HG02884 (cell line): ENCODE measurements around the gene STUM.
"Not testable (repeated sequence)": the region's sequence is repeated elsewhere in the genome, so short reads cannot be mapped to it uniquely, and the experiment has no call there.

Experiments
- ATAC-seq: cut with Tn5 transposase; IDR thresholded peaks from one replicate; pipeline ENCODE4 v1.9.1; 2021; ENCODE audit warnings: mild to moderate bottlenecking, moderate library complexity; ENCODE audit not compliant: unreplicated experiment

The STUM gene

GRCh38 chr1:226635456-226635941, 86.9 kb downstream of the STUM start:
- ATAC-seq: no peak

DNA sequence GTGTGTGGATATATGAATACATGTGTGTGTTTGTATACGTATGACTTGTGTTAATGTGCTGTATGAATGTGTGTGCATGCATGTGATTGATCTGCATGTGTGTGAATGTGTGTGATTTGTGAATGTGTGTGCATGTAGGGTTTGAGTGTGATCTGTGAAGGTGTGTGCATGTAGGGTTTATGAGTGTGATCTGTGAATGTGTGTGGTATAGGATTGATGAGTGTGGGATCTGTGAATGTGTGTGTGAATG, 88.2 kb downstream of the STUM start:
- no peak for ATAC-seq

- ATAC-seq: no peak
Measured at GRCh38 chr1:226637147-226637935, 88.8 kb downstream of the STUM start.

- no peak for ATAC-seq
Measured at GRCh38 chr1:226638001-226638601, 89.5 kb downstream of the STUM start.

DNA sequence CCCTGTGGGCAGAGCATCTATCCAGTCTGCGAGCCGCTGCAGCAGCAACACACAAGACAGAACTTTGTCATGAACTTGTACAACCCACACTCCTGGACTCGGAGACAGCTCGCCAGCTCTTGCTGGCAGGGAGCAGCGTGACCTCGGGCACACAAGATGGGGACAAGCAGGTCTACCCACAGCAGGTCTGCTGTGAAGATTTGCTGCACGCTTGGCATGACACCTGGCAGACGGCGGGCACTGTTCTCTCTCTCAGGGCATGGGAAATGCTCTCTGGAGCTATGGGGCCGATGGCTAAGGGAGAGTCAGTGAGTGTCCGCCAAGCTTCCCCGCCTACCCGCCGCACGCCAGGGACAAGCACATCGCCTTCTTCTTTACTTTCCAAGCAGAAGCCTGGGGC, 90.0 kb downstream of the STUM start:
- ATAC-seq: no peak

DNA sequence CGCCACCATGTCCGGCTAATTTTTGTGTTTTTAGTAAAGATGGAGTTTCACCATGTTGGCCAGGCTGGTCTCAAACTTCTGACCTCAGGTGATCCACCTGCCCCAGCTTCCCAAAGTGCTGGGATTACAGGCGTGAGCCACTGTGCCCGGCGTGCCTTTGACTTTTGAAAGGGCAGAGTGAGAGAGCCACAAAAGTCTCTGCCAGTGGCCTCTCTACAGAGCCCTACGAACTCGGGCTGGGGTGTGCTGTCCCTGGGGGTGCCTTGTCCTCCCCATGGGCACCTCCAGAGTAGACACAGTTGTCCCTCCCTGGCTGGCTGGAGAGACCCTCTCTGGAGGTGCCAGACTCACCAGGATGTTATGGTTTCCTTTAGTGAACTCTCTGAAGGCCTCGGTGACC, 90.6 kb downstream of the STUM start:
- not testable (repeated sequence) for ATAC-seq

DNA sequence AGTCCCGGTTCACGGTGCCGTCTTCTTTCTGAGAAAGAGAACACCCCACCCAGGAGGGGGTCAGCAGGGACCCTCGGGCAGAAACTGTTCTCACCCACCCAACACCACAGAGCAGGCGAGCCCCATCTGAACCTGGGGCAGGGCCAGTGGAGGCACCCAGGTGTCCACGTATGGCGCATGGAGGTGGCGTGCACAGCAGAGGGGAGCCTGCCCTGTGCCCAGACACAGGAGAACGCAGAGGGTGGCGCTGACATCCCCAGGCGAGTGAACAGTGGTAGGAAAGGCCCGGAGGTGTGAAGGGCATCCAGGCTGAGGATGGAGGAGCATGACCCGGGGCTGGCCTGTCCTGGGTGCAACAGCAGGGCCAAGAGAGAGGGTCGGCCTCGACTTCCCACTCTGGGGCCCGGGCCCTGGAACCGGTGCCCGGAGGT, 91.1 kb downstream of the STUM start:
- no peak for ATAC-seq

DNA sequence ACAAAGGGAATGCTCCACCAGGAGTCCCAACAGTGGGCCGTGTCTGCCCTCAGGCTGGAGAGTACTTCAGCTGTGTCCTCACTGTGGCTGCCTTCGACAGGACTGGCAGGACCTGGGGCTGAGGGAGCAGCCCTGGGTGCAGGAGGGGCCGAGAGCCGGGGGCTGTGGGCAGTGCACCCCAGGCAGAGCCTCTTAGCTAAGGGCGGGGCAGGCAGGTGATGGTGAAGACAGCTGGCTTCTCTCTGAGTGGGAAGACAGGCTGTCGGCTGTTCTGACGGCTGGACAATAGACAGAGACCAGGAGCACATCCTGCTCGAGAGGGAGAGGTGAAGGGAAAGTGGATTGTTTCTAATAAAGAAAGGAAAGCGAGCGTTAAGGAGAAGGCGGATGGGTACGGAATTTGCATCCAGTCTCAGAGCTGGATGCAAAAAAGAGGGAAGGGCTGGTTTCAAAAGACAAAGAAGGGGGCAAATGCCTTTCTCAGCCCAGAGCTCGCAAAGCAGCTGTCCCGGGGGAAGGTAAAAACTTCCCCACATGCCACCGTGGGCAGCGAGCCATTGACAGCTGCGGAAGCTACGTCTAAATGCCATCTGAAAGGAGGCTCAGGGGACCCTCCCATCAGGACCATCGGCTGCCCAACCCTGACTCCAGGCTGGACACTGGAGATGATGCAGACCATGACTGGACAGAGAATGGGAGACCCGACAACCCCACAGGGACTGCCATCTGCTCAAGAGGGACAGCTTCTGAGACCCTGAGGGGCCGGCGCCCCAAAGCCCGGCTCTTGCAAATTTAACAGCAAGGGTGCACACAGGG, 92.0 kb downstream of the STUM start:
- ATAC-seq: no peak

DNA sequence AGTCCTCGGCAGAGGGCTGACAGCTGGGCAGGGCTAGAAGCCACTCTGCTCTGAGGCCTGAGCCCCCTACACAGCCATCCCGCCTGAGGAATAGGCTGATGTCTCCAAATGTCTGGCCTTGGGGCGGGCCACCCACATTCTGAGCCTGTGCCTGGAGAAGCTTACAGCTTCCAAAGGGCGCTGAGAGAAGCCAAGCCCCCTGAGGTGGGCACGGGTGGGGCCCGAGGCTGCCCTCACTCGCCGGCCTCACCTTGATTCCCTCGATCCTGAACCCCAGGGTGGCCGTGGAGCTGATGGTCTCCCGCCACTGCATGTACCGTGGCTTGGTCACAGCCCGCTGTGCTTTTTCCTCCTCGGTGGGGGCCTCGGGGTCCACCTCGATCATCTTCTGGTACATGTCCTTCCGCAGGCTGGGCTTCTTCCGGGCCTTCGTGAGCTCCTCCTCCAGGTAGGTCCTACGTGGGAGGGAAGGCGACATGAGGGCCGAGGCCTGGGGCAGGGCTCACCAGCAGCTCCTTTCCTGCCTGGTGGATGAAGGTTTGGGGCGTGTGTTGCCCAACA, 93.2 kb downstream of the STUM start:
- ATAC-seq: no peak

GRCh38 chr1:226642421-226642820, 93.9 kb downstream of the STUM start:
- no peak for ATAC-seq

DNA sequence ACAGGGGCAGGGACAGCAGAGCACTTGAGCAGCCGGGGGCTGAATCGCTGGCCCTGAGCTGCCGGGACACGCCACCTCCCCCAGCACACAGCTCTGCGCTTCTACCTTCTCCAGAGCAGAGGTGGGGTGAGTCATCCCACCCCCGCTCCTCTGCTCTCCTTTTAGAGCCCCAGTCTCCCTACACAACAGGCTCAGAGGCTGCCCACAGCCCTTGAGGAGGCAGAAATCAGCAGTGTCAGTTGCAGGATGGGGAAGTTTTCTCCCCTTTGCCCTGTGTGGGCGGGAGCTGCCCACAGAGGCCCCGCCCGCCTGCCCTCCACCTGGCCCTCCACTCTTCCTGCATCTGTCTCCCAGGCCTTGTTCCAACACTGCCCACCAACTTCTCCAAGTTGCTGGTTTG, 94.6 kb downstream of the STUM start:
- peak; percentile 64 for ATAC-seq

DNA sequence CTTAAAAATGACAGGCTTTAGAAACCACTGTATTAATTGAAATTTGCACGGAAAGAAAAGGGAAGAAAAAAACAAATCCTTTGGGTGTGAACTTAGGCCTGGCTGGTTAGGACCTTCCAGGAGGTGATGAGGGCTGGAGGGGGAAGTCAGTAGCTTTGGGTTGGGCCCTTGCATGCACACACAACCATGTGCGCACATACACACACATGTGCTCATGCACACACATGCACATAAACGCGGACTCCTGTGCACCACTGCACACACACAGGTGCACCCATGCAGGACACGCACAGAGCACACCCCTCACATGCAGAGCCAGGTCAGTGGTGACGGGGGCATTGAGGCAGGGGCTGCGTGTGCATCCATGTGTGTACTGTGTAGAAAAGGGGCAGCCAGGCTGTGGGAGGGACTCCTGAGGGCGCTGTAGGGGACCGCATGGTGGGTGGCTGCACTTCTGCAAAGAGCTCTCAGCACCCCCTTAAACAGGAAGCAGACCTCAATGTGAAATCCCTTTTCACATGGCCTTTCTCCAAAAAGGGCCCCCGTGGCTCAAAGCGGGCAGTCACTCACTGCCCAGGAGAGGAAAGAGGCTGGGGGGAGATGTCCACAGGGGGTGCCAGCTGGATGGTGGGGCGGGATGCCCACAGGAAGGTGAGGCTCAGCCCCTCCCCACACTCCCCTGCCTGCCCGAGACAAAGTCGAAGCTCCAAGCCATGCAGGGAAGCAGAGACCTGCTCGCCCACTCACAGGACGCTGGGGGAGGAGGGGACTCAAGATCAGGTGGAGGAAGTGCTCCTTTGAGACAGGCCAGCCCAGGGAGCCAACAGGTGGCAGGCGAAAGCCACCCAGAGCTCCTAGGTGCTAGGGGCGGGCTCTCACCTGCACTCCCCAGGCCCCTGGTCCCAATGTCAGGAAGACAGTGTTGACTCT, 95.3 kb downstream of the STUM start:
- peak; percentile 53 for ATAC-seq

DNA sequence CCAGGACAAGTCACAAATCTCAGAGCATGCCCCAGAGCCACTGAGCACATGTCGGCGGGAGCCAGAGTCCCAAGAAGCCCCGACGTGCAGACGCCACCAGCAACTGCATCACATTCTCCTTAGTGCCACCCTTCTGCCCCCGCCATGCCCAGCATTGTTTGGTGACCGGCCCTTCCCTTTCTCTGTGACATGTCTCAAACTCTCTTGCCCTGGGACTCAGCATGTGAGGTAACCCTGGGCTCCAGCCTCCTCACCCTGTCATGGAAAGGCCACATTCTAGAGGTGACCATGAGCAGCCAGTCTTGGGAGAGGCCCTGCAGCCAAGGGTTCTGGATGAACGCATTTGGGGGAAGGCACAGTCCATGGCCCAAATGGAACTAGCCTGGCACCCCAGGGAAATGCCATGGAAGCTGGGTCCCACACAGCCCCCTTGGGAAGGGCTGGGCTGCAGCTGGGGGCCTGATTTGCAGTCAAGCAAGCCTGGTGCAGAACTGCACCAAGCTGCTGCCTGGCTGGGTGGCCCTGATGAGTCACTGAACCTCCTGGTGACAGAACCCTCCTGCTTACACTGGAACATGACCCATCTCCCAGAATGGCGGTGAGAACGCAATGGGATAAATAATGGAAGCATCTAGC, 96.1 kb downstream of the STUM start:
- ATAC-seq: no peak

DNA sequence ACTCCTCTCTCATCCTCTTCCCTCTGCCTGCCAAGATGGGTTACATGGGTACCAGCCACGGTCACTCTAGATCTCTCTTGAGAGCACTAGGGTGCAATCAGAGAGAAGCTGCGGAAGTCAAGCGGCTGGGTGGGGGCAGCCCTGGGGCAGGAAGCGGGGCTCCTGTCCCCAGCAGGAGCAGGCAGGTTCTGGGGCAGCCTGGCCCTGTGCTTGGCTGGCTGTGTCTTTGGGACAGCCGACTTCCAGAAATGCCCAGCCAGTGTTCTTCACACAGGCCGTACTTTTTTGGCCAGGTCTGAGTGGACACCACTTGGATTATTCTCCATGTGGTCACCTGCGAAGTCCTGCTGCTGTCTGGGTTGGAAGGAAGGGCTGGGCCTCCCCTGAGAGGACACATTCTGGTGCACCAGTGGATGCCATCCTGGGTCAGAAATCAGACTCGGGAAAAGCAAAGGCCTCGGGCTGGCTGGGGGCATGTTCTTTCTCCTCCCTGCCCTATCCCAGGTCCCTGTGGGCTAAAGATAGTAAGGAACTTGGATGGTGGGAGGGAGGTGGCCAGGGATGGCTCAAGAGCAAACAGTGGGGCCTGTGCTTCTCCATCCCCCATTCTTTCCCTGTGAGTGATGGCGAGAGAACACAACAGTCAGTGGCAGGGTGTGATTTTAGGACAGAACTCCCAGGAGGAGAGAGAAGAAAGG, 96.9 kb downstream of the STUM start:
- ATAC-seq: no peak

DNA sequence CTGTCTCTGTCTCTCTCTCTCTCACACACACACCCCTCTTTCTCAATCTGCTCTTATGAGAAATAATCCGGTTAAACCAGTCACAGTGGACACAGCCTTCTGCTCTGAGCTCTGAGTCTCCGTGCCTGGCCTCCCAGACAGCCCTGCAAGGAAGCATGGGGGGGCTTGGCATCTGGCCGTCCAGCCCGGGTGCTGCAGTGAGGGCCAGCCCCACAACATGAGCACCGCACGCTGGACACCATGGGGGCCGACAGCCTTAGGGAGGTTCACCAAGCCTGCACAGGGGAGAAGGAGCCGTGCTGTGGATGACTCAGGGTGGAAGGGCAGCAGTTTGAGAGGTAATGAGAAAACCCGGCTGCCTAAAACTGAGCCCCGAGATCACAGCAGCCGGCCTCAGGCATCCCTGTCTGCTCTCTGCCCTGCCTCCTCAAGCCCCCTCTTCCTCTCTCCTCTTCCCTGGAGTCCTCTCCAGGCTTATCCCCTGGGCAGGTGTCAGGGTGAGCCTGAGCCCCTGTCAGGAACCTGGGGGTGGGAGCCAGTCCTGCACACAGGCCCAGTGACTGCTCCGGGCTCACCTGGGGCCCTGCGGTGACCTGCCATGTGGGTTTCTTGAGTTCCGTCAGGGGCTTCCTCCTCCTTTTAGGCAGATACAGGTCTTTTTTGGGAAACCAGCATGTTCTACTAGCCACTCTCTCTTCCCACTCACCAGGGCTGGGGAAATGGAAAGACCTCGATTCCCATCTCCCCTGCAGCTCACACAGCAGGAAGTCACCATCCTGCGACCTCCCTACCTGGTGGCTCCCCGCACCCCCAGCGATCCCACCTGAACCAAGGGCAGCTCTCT, 97.7 kb downstream of the STUM start:
- ATAC-seq: no peak

DNA sequence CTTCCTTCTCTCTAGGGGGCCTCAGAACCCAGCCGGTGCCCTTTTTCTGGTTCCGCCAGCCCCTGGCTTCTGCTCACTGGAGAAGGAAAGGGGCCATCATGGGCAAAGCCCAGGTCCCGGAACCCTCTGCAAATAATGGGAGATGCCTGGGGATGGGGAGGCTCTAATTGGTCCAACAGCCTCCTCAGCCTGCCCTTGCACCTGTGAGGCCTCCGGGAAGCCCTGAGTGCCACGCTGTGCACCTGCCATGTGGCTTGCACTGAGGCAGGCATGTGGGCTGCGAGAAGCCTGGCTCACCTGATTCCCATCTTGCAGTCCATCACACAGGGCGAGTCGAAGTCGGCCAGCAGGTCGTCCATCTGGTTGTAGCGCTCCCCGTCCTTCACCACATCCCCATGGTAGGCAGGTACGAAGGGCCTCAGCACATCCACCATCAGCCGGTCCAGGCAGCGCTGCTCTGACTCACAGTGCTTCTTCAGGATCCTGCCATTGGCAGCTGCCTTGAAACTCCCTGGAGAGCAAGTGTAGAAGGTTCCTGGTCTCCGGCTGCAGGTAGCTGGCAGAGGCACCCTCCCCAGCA, 98.4 kb downstream of the STUM start:
- no peak for ATAC-seq

DNA sequence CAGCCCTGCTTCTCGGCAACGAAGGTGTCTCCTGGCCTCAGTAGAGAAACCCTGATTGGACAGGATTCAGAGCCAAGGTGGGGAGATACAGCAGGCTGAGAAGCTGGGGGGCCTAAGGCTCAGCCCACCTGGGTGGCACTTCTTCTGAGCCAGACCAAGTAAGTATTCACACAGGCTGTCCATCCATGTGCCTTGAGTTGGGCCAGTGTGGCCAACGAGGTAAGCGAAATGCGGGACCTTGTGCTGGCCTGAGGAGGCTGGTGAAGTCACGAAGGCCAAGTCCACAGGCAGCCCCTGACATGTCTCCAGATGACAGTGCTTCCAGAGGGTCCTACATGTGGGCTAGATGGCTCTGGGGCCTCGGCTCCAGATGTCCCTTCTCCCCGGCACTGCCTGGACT, 99.2 kb downstream of the STUM start:
- no peak for ATAC-seq

GRCh38 chr1:226648421-226648820, 99.9 kb downstream of the STUM start:
- ATAC-seq: no peak
